NCI-H524 (cell line): ENCODE measurements around the gene SLC1A7.

Experiments used
- DNase-seq, 2 experiments: peaks; one replicate each; lab custom pipeline; 2025; lab: John Stamatoyannopoulos, UW

The SLC1A7 gene

DNA sequence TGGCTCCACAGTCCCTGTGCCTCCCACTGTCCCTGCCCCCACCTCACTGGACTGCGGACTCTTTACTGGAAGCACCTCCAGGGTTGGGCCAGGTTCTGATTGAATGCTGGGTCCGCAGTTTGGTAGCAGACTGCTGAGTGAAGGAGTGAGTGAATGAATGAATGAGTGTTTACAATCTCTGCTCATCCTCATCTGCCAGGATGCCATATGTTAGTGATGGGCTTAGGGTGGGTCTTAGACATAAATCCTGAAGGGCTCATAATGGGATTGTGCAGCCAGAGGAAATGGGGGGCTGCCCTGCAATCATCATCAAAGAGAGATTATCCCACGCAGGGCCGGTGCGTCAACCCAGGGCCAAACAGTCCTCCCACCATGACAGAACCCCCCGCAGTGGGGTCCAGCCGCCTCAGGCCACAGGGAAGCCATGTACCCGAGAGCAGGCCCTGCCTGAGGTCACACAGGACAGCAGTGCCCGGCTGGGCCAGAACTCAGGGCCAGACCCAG lies 26.1 kb downstream of the SLC1A7 start:
- peak; percentile 74 to 85 for DNase-seq

DNA sequence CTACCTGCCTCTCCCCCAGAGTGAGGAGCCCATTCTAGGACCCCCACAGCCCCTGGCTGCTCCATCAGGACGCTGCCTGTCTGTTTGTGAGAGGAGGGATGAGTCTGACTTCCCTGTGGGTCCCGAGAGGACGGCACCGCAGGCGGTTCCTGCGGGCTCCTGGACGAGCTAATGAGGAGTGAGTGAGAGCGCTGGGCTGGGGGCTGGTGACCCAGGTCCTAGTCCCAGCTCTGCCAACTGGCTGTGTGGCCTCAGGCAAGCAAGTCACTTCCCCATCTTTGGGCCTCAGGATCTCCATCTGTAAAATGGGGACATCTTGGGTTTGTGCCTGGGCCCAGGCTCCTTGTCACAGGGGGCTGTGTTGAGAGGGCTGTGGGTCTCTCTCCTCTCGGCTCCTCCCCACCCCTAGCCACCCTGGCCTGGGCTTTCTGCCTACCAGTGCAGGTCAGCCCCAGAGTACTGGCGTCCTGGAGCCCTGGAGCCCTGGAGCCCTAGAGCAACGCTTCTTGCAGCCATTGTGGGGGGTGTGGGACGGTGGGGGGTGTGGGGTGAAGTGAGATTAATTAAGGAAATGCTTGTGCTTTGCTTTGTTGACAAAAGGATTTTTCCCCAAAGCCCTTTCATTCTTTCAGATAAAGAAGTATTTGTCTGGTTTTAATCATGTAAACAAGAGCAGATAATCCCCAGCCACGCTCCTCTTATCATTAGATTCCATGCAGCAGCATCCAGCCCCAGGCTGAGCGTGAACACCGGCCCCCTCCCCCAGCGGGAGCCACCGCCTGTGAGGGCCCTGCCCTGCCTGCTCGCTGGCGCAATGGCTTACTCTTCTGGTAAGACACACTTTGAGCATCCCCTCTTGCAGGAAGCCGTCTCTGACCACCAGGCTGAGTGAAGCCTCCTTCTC lies 26.8 kb downstream of the SLC1A7 start:
- peak; percentile 56 to 78 for DNase-seq

DNA sequence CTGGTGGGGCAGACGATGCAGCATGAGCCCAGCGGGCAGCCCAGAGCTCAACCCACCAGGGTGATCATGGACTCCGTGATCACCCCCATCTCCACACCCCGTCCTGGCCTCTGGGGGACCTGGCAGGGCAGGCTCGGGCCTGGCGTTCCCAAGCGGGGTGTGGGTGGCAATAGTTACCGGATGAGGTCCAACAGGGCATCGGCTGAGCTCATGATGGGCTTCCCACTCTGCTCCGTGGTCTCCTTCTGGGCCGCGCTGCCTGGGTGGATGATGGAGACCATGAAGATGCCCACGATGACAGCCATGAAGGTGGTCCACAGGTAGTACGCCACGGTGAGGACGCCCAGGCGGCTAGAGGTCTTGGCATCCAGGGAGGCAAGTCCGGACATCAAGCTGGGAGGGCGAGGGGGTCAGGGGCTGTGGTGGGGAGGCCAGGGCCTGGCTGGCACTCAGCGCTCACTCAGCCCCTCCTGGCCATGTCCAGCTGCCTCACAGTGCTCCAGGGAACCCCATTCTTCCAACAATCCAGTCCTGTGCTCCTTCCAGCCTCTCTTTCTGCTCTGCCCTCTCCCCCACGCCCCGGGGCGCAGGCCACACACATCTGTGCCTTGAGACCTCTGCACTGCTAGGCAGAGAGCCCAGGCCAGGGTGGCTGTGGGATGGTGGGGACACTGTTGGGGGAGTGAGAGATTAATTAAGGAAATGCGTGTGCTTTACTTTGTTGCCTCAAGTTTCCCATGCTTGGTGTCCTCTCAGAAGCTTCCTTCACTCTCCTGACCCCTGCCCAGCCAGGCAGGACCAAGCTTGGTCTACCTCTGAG lies 27.6 kb downstream of the SLC1A7 start:
- DNase-seq: no peak

DNA sequence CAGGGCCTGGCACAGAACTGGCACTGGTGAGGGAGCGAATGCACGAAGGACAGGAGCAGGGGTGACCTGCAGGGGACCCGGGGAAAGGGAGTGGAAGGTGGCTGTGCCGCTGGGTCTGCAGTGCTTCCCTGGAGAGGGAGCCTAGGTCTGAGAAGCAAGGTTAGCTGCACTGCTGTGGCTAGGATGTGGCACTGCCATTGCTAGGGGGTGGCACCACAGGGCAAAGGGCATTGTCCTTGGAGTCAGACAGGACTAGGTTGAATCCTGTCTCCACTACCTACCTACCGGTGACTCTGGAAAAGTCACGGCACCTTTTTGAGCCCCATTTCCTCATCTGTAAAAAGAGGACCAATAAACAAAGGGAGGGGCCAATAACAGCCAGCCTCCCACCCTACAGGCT lies 28.3 kb downstream of the SLC1A7 start:
- DNase-seq: no peak

DNA sequence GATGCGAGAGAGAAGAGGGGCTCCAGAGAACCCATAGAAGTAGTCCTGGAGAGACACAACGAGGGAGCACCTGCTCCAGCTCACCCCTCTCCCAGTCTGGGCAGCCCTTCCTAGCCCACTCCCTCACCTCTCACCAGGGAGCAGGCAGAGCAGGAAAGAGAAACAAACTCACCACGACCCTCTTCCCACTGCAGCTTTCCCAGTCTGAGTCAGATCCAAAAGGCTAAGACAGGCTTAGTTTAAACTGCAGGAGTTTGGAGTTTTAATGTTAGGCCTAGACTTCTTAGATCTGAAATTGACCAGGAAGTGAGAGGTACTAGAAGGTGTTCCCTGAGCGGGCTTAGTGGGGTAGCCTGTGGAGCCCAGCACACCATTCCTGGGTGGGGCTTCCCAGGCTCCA lies 29.6 kb downstream of the SLC1A7 start:
- DNase-seq: no peak

DNA sequence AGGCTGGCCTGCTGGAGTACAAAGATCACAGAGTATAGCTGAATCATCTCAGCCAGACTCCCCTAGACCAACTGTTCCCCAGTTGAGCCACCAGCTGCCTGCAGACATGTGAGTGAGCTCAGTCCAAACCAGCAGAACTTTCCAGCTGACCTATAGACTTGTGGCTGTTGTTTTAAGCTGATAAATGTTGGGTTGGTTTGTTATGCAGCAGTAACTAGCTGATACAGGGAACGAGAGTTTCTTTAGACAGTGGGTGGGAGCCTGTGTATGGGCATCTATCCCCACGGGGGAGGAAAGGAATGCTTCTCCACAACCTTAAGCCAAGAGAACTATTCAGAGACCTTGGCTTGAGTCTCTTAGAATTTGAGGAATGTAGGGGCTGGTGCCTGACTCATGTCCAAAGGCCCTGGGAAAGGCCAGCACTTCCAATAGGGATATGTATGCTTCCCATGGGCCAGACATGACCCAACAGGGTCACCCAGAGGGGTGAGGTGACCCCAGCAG lies 30.1 kb downstream of the SLC1A7 start:
- no peak for DNase-seq

DNA sequence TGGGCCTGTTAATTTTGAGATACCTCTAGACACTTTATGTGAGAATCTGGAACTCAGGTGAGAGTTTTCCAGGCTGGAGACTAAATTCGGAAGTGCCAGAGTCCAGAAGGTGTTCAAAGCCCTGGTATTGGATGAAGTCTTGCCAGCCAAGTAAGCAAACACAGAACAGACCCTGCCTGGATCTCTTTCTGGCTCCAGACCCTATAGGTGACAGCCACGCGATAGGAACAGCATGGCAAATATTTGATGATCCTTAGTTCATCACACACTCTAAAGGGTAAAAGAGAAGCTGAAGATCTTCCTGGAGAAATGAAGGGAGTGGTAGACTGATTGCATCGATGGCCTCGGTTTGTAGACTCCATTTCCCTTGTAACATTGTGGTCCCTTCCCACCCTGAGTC lies 30.7 kb downstream of the SLC1A7 start:
- no peak for DNase-seq

DNA sequence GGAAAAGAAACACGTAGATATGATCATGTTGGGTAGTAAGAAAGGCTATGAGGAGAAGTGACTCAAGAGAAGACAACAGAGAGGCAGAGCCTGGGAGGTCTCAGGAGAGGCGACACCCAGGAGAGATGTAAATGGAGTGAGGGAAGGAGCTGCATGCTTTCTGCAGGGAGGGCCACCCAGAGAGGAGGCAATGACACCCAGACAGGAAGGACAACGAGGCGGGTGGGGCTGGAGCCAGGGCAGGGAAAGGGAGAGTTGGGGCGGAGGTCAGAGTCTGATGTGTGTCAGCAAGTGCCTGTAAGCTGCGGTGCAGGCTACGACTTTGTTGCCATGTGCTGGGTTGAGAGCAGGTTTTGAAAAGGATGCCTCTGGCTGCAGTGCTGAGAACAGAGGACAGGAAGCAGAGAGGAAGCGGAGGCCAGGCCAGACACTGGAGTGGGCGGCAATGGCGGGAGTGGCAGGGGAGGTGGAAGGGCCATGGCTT lies 31.3 kb downstream of the SLC1A7 start:
- DNase-seq: no peak

DNA sequence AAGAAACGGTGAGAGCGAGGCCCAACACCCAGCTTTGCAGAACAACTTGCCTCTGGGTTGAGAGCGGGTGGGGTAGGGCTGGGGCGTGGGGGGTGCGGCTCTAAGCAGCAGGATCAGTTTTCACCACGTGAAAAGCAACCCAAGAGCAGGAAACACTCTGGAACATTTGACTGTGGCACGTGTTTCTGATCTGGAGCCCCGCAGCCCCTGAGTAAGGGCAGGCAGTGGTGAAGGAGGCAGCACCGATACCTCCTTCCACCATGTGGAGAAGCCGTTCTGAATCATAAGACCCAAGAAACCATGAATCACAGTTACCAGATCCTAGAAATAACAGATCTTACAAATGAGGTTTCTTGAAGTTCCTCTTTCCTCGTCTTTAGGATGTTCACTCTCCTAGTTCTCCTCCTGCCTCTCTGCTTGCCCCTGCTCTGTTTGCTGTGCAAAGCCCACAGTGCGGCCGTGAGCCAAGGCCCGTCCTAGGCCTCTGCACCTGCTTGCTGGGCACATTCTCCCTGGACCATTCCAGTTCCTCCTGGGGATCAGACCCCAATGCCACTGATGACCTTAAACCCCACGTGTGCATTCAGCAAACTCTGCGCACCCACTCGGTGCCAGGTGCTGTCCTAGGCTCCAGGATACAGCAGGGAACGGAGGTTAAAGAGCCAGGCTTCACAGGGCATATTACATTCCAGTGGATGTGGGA lies 31.9 kb downstream of the SLC1A7 start:
- DNase-seq: no peak

DNA sequence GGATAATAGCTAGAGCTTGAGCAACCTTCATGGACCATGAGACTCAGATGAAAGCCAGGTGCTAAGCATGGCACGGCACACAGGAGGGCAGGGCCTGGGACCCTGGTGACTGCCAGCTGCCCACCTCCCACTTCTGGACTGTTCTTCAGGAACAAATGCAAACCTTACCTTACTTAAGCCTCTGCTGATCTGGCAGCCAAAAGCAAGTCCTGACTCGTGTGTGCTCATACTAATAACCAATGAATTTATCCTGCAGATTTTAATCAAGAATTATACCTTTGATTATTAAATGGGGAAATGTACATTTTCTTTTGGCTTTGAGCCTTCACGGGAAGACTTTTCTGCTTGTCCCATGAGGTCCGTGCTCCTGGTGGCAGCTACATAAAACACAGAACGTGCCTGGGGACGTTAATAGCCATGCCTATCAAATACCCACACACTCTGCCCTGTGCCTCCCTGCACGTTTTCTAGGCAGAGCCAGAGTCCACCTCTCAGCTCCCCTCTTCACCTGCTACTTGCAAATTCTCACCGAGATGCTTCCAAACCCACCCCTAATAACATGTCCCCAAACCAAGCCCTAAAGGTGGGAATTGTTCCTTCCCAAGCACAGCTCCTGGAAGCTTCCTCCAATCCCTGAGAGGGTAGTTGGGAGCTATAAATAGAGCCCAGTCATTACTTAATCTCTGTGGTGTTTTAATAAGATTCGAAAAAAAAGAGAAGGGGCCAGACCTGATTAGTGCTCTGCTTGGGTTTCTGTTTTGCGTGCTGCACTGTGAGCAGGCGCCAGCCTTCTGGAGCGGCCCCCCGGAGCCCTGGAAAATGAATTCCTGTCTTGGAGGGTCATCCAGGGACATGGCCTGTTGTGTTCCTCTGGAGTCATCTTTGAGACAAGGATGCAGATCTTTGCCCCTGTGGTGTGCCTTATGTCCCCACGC lies 33.5 kb downstream of the SLC1A7 start:
- no peak for DNase-seq

DNA sequence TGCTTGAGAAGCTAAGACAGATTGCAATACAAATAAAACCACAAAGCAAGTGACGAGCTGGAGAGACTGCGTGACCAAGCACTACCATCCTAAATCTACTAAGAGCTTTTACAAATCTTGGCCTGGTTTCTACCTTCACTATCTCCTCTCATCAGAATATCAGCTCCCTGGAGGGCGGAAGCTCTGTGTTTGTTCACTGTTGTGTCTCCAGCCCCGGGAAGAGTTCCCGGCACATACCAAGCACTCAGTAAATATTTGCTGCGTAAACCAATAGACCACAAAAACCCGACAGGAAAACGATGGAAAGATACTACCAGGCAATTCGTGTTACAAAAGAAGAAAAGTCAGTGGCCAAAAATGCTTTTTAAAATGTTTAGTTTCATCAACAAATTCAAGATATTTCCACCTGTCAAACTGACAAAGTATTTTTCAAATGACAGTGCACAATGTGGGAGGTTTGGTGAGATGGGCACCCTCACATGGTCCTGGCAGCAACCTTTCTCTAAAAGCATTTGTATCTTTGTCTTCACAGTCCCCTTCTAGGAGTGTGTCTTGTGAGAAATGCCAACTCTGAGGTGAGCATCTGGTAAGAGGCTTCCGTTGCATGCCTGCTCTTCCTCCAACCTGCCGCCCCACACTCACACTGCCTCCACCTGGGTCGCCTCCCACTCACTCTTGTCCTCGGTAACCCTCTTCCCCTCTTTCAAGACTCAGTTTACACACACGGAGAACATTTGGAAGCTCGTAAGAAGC lies 34.7 kb downstream of the SLC1A7 start:
- no peak for DNase-seq

DNA sequence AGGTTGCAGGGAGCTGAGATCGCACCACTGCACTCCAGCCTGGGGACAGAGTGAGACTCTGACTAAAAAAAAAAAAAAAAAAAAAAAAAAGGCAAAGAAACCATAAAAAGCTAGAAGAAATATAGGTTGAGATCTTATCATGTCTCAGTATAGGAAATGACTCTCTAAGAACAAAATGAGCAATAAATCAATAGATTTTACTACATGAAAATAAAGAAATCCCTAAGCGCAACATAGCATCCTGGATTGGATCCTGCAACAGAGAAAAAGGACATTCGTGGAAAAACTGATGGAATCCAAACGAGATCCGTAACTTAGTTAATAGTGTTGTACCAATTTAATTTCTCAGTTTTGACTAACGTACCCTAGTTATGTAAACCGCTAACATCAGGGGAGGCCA lies 35.3 kb downstream of the SLC1A7 start:
- DNase-seq: no peak

DNA sequence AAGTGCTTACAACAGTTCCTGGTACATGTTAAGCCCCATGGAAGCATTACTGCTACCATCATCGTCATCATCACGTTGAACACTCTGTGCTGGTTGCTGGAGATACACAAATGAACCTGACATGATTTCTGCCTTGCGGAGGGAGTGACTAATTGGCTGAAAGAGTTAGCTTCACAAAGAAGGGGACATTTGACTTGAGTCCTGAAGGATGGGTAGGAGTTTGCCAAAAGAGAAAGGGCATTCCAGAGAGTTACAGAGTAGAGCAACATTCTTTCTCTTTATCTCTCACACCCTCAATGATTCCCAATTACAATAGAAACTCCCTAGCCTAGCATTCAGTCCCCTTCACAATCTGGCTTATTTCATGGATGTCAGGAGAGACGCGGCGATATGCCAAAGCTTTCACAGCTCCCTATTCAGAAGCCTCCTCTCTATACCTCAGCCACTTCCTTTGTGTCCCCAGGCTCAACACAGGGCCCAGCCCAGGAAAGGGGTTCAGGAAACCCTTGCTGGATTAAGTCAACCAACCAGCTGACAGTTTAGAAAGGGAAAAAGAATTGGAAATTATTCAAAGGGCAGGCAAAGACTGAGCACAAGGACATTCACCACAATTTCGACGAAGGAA lies 38.0 kb downstream of the SLC1A7 start:
- DNase-seq: no peak

DNA sequence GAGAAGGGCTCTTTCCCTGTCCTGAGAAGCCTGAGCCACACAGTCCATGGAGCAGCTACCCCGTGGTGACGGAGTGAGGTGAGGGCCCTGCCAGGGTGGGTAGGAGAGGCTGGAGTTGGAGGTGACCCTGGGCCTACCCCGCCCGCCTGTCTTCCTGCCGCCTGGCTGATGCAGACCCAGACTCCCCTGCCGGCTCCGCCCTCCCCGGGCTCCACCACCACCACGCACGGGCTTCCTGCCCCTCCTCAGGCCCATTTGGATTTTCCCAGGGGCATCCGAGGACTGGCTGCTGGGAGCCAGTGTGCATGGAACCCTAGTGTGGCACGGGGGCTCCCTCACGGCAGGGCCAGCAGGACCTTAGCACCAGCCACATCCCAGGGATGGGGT lies 47.9 kb downstream of the SLC1A7 start:
- no peak for DNase-seq

DNA sequence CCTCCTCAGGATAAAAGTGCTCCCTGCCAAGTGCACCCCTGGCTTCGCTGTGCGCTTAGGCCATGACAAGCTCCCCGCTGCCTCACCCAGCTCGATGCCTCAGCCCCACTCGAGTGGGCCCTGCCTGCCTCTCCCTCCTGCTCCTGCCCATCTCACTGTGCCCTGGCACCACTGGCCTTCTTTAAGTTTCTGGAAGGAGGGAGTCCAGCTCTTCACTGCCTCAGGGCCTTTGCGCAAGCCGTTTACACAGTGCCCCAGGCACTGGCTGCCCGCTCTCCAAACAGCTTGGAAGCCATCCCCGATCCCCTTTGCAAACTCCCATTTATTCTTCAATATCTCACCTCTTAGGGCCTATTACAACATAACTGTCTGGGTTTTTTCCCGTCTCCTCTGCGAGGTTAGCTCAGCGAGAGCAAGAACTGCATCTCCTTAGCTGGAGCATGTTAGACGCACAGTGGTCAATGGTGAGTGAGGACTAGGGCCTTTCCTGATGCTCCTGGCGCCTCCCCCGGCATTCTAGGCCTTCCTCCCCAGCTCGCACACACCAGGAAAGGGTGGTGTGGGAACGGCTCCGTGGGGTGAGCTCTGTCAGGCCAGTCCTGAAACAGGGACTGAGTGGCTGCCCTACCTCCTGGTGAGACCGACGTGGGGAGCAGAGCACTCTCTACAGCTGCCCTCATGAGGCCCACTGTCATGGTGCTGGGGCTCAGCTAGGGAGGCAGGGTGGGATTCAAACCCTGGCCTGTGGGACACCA lies 48.5 kb downstream of the SLC1A7 start:
- no peak for DNase-seq

DNA sequence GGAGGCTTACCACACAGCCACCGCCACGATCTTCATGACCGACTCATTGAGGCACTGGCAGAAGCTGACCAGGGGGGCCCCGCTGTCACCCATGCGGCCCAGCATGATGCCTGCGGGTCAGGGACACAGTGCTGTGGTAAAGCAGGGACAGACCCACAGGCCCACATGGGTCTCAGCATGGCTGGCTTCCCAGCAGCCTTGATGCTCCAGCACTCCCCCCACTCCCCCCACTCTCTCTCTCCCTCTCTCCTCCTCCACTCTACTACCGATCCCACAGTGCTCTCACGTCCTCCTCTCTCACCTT lies 49.0 kb downstream of the SLC1A7 start:
- no peak for DNase-seq

DNA sequence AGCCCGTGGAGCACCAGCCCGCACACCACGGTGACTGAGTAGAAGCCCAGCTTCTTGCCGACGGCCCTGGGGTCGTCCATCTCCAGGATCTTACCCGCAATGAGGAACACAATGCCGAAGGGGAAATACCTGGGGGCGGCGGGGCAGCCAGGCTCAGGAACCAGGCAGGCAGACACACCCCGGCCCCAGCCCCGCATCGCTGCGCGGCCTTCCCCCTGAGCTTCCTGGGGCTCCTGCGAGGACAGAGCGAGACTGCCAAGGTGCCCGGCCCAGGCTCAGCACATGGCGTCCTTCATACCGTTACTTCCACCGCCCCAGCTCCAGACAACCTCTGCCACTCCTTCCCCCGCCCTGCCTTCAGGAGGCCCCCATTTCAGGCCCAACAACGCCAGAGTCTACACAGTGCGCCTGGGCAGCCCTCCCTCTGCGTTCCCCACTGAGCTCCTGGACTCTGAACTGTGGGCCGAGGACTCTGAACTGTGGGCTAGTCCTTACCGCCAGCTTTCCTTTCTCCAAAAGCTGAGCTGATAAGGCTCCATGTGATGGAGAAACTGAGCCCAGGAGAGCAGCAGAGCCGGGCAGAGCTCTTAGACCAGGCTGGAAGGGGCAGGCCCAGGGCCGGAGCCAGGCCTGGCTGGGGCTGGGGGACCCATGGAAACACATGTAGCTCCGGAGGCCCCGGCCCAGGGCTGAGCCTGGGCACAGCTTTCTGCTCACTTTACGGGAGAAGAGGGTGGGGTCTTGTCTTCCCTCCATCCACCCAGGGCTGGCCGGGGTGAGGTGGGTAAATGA lies 49.6 kb downstream of the SLC1A7 start:
- DNase-seq: no peak
